Femur (tissue), 1 donor: ENCODE results near the gene SLC15A5.
A peak's percentile ranks its signal among the peaks of the same experiment; 100 is the strongest.

Experiments used
- DNase-seq: peaks from one replicate; pipeline ENCODE4 v3.0.0-alpha.2; 2017

SLC15A5 gene

GRCh38 chr12:16168078-16168477, 109.4 kb downstream of the SLC15A5 start:
- no peak for DNase-seq

- no peak for DNase-seq
Measured at GRCh38 chr12:16166563-16167470, 110.7 kb downstream of the SLC15A5 start.

- peak; percentile 58 for DNase-seq
Measured at GRCh38 chr12:16165506-16165905, 112.0 kb downstream of the SLC15A5 start.

- DNase-seq = no peak
Measured at GRCh38 chr12:16163901-16164300, 113.6 kb downstream of the SLC15A5 start.

GRCh38 chr12:16163146-16163545, 114.3 kb downstream of the SLC15A5 start:
- DNase-seq = no peak

- no peak for DNase-seq
Measured at GRCh38 chr12:16159571-16159970, 117.9 kb downstream of the SLC15A5 start.

GRCh38 chr12:16158050-16158449, 119.4 kb downstream of the SLC15A5 start:
- no peak for DNase-seq

- no peak for DNase-seq
Measured at GRCh38 chr12:16155938-16156337, 121.5 kb downstream of the SLC15A5 start.

GRCh38 chr12:16154990-16155389, 122.5 kb downstream of the SLC15A5 start:
- DNase-seq = no peak

GRCh38 chr12:16152885-16153673, 124.4 kb downstream of the SLC15A5 start:
- DNase-seq = no peak

GRCh38 chr12:16150276-16150675, 127.2 kb downstream of the SLC15A5 start:
- no peak for DNase-seq

GRCh38 chr12:16148938-16149337, 128.5 kb downstream of the SLC15A5 start:
- DNase-seq = no peak
